Gastrocnemius medialis (tissue), 4 donors: Measurements from ENCODE around the gene TXK. TPM values are rescaled to one million over a fixed set of nuclear protein-coding genes. Genes with fewer than 3 reads are reported as not detected.

ENCODE experiments used
- ATAC-seq, 2 donors: fragments of 150-250 bp; one replicate each; pipeline ENCODE4 v1.9.1; 2016
- DNase-seq, 2 donors: peaks; one replicate each; pipeline ENCODE4 v3.0.0-alpha.2; 2019
- H3K27ac ChIP-seq, 4 donors: fragments of 200-600 bp; sonication (generic); 1 replicate in 1 of 4; 2 replicates in 3 of 4; pipeline ENCODE4 v1.5.1; 2016 to 2018; ENCODE audit warnings: mild to moderate bottlenecking in 2 of 4, moderate library complexity in 1 of 4
- H3K27me3 ChIP-seq, 3 donors: fragments of 200-600 bp; sonication (generic) in 2 of 3; 1 replicate in 1 of 3; 2 replicates in 2 of 3; pipeline versions ENCODE4 v1.5.1 to v1.6.0; 2016 to 2019; ENCODE audit warnings: mild to moderate bottlenecking in 1 of 3, moderate library complexity in 1 of 3
- H3K36me3 ChIP-seq, 2 donors: fragments of 200-600 bp; sonication (generic) in 1 of 2; one replicate each; pipeline ENCODE4 v1.5.1; 2017 to 2018
- H3K4me1 ChIP-seq, 2 donors: fragments of 200-600 bp; sonication (generic) in 1 of 2; one replicate each; pipeline ENCODE4 v1.5.1; 2016 to 2017; ENCODE audit warnings: mild to moderate bottlenecking in 2 of 2
- H3K4me3 ChIP-seq, 4 donors: fragments of 200-600 bp; sonication (generic) in 3 of 4; 1 replicate in 1 of 4; 2 replicates in 3 of 4; pipeline ENCODE4 v1.5.1; 2016 to 2019; ENCODE audit warnings: mild to moderate bottlenecking in 2 of 4
- H3K9me3 ChIP-seq, 3 donors: fragments of 200-600 bp; sonication (generic) in 2 of 3; 1 replicate in 1 of 3; 2 replicates in 2 of 3; pipeline ENCODE4 v1.5.1; 2016 to 2019
- POLR2A ChIP-seq, 2 donors: fragments of 450-650 bp; IDR thresholded peaks; one replicate each; pipeline ENCODE4 v1.6.1; 2017; ENCODE audit warnings: antibody characterized with exemption in 2 of 2, mild to moderate bottlenecking in 2 of 2, moderate library complexity in 2 of 2
- in situ Hi-C, 4 donors: fragments of 200-750 bp; cut with MboI; loops; one replicate each; pipeline versions ENCODE4 v1.15.0 to v1.8.0; 2017; ENCODE audit warnings: low sequenced_read_pairs in 4 of 4
- intact Hi-C: fragments of 100-400 bp; cut with DNase I; formaldehyde crosslinking; loops from one replicate; pipeline ENCODE4 v1.15.1; 2023; ENCODE audit warnings: low total_unique reads
- total RNA-seq, 4 donors: library from RNA; depleted of rRNA; stranded (reverse); fragments of >200 nt; gene quantifications; one replicate each; pipeline versions ENCODE4 v1.1.0 to v1.2.3, GENCODE V29; 2016
- TF ChIP-seq, protein P1 (sequence below), 5 experiments: fragments of 450-650 bp in 3 of 5; fragments of 200-600 bp in 2 of 5; sonication (generic) in 2 of 5; IDR thresholded peaks in 4 of 5; conservative IDR thresholded peaks in 1 of 5; 1 replicate in 4 of 5; 2 replicates in 1 of 5; pipeline ENCODE4 v1.5.1; 2016 to 2019; ENCODE audit warnings: antibody characterized with exemption in 5 of 5, mild to moderate bottlenecking in 3 of 5, moderate library complexity in 3 of 5

TXK gene
- under 1 TPM in 2 of 4 donors, not detected in 2; 0.66 to 0.81 TPM for total RNA-seq

DNA sequence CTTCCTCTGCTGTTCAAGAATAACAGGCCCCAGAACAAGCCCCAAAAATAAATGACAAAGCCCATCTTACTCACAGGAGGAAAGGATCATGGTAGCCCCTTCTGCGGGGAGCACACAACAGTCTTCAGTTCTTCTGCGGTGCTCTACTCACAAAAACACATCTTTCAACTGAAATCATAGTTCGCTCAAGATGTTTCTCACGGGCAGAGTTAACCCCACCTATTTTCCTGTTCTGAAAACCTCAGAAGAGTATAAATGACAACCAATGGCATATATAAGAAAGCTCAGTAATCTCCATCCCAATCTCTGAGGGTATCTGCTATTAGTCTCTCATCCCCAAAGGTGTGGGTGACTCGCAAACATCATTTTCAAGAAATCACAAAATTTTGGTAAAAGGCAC, at the start of gene TXK:
Gene TXK (minus strand): TSS at position 170 of the 400 bp plus-strand sequence. CDS start 80 bp downstream, at position 90.
- in situ Hi-C loops, result no loop called here
- Histone ChIP-seq H3K4me1 (no peaks in the 10 kb centered on the region), H3K4me3 (no peak within 1 kb of the TSS), H3K36me3 (peaks cover 0 to 12% of the 10 kb centered on the region in 2 donors), H3K27me3 (no peaks in the 10 kb centered on the region), H3K27ac (no peak within 1 kb of the TSS), H3K9me3 (no peaks in the 10 kb centered on the region)
- DNase-seq, result no peak
- ATAC-seq, result no peak
- TF ChIP-seq, protein P1, sequence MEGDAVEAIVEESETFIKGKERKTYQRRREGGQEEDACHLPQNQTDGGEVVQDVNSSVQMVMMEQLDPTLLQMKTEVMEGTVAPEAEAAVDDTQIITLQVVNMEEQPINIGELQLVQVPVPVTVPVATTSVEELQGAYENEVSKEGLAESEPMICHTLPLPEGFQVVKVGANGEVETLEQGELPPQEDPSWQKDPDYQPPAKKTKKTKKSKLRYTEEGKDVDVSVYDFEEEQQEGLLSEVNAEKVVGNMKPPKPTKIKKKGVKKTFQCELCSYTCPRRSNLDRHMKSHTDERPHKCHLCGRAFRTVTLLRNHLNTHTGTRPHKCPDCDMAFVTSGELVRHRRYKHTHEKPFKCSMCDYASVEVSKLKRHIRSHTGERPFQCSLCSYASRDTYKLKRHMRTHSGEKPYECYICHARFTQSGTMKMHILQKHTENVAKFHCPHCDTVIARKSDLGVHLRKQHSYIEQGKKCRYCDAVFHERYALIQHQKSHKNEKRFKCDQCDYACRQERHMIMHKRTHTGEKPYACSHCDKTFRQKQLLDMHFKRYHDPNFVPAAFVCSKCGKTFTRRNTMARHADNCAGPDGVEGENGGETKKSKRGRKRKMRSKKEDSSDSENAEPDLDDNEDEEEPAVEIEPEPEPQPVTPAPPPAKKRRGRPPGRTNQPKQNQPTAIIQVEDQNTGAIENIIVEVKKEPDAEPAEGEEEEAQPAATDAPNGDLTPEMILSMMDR (IDR thresholded peaks at IDR 0.05 in 4 of 5, conservative IDR thresholded peaks at IDR 0.05 in 1 of 5), result no peak
- TF ChIP-seq POLR2A (IDR thresholded peaks at IDR 0.05), result no peak
- intact Hi-C loops, result no loop called here

DNA sequence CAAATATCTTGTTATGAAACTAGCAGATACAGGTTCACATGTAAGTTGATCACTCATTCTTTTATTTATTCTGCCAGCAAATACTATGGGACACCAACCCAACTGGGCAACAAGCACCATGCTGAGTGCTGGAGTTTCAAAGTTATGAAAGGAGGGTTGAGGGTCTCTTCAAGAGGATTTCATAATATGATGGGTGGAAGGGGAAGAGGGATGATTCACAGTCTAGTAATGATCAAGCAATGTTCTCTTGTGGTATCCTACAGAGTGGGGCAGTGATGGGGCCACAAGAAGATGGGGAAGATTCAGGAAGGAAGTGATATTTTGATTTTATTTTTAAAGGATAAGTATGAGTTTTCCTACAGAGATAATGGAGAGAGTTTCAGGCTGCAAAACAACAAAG, 46.2 kb upstream of the TXK start:
- DNase-seq (no peak), ATAC-seq (no peak)
- Histone ChIP-seq H3K27ac (no peak overlapping the region), H3K27me3 (no peaks in the 10 kb centered on the region), H3K4me1 (no peaks in the 10 kb centered on the region), H3K36me3 (no peaks in the 10 kb centered on the region), H3K4me3 (no peak overlapping the region), H3K9me3 (no peaks in the 10 kb centered on the region)
- in situ Hi-C loops (no loop called here), intact Hi-C loops (no loop called here)
- TF ChIP-seq POLR2A (IDR thresholded peaks at IDR 0.05), result no peak

DNA sequence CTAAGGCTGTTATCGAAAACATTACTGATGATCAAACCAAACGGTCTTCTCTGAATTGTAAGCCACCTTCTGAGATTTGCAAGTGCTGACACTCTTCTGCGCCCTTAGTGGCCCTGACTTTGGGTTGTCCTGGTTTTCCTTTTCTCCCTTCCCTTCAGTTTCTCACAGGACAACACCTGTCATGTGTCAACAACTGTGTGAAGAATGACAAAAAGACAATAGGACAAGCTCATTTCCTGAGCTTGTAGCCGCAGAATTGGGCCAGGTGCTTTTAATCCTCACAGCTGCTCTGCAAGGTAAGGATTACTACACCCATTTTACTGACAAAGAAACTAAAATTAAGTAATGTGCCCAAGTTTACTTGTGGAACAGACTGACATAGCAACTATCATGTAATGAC, 44.9 kb upstream of the TXK start:
- Histone ChIP-seq H3K4me1 (peaks cover 0 to 3% of the 10 kb centered on the region in 2 donors), H3K4me3 (no peak overlapping the region), H3K9me3 (no peaks in the 10 kb centered on the region), H3K27me3 (no peaks in the 10 kb centered on the region), H3K27ac (no peak overlapping the region), H3K36me3 (no peaks in the 10 kb centered on the region)
- no peak for ATAC-seq
- DNase-seq, result no peak
- in situ Hi-C loops, result no loop called here
- intact Hi-C loops, result no loop called here
- no peak for TF ChIP-seq POLR2A (IDR thresholded peaks at IDR 0.05)
- TF ChIP-seq, protein P1 (IDR thresholded peaks at IDR 0.05 in 4 of 5, conservative IDR thresholded peaks at IDR 0.05 in 1 of 5), result no peak

DNA sequence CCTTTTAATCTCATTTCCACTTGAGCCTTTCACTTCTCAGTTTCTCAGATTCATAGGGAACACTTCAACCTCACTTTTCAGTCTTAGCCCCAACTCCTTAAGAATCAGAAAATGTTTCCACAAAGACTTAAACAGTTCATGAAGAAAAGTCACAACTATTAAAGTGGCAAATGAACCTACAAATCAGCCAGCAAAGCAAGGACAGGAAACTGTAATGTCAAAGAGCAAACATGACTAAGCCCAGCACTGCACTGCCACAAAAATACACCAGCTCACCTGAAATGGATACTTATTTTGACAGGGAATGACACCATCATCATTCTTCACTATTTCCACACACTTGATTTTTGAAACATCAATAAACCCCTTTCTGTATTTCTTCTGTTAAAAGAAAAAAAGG, 41.8 kb upstream of the TXK start:
- no peaks in the 10 kb centered on the region for H3K27me3 ChIP-seq
- no peaks in the 10 kb centered on the region for H3K36me3 ChIP-seq
- TF ChIP-seq POLR2A (IDR thresholded peaks at IDR 0.05), result no peak
- TF ChIP-seq, protein P1 (IDR thresholded peaks at IDR 0.05 in 4 of 5, conservative IDR thresholded peaks at IDR 0.05 in 1 of 5), result no peak
- no peak for DNase-seq
- in situ Hi-C loops, result no loop called here
- no peak for ATAC-seq
- H3K4me1 ChIP-seq, result peaks cover 0 to 12% of the 10 kb centered on the region in 2 donors
- intact Hi-C loops, result no loop called here
- H3K9me3 ChIP-seq, result no peaks in the 10 kb centered on the region
- no peak overlapping the region for H3K27ac ChIP-seq
- H3K4me3 ChIP-seq, result no peak overlapping the region

DNA sequence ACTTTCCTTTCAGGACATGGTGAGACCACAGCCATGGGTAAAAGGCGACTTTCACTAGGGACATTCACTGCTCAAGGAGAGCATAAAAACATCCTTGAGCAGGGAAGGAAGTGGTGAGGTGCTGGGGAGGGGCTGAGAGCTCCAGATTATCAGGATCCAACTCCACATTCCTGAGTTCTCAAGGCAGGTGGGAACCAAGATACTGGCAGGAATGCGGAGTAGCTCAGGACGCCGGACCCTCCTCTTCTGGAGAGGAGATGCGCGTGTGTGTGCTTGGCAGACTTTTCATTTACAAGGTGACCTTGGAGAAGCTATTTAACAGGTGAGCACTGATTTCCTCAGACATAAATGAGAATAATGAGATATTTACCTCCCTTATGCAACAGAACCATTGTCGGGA, 41.3 kb upstream of the TXK start:
- in situ Hi-C loops, result no loop called here
- TF ChIP-seq, protein P1 (IDR thresholded peaks at IDR 0.05 in 4 of 5, conservative IDR thresholded peaks at IDR 0.05 in 1 of 5), result no peak
- no peak for TF ChIP-seq POLR2A (IDR thresholded peaks at IDR 0.05)
- H3K4me3 ChIP-seq, result no peak overlapping the region
- DNase-seq, result no peak
- intact Hi-C loops, result no loop called here
- no peak for ATAC-seq
- no peak overlapping the region for H3K27ac ChIP-seq
- H3K36me3 ChIP-seq, result no peaks in the 10 kb centered on the region
- H3K4me1 ChIP-seq, result peaks cover 0 to 12% of the 10 kb centered on the region in 2 donors
- no peaks in the 10 kb centered on the region for H3K27me3 ChIP-seq
- no peaks in the 10 kb centered on the region for H3K9me3 ChIP-seq
